Hepatic stellate cell (primary cell): ENCODE measurements around the gene CMTM3.

Source experiments
- DNase-seq: peaks from one replicate; pipeline ENCODE4 v3.0.0; 2011; ENCODE audit warnings: low spot score

The CMTM3 gene

DNA sequence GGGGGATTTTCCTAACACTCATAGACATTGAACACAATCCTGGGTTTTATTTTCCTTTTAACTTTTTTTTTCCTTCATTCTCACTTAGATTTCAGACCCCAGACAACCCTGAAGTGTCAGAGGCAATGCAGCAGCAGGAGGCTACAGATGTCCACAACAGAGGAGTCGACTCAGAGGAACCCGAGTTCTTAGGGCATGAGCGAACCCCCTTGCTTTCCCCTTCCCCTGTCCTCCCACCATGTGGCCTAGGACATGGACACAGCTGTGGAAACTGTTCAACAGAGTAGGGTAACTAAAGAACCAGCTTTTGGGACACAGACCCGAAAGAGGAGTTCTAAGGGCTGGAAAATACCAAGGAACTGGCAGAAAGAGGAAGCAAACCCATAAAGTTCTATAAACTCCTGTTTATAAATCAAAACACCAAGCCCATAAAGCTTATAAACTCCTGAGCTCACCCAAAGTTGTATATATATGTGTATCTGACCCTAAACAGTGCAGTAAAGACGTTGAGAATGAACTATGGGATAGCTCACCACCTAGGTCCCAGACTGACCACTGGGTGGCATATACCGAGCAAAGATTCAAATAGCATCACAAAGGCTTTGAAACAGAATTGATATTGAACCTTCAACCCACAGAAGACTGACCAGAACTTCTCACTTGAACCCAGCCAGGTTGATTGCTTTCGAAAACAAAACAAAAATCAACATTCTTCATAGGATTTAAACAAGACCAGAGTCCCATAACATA, 58.1 kb downstream of the CMTM3 start:
- DNase-seq, result peak; percentile 41
